DMS79 treated with DMSO at 0.1 percent for 48 hours (cell line): ENCODE measurements around the gene SYCN.

Experiments used
- DNase-seq: peaks from one replicate; lab custom pipeline; 2025; lab: John Stamatoyannopoulos, UW

SYCN gene

DNA sequence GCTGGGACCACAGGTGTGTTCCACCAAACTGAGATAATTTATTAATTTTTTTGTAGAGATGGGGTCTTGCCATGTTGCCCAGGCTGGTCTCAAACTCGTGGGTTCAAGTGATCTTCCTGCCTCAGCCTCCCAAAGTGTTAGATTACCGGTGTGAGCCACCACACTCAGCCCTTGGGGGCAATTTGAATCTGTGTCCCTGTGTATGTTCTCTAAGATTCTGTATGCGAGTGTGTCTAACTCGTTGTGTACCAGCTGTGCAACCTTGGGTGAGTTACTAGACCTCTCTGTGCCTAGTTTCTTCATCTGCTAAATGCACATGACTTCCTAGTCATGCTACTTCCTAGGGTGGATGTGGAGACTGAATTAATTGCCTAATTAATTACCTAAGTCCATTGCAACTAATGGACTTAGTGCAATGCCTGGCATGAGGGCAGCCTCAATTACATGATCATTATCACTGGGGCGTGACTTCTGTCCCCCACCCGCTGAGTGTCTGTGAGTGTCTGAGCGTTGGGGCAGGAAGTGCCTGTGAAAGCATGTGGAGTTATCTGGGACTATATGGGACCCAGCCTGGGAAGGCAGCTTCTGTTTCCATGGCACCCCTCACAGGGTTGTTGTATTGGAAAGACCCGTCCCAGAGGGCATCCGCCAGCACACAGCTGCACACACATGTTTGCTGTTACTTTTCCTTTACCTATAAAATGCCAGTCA, 9.1 kb downstream of the SYCN start:
- peak; percentile 20 for DNase-seq

DNA sequence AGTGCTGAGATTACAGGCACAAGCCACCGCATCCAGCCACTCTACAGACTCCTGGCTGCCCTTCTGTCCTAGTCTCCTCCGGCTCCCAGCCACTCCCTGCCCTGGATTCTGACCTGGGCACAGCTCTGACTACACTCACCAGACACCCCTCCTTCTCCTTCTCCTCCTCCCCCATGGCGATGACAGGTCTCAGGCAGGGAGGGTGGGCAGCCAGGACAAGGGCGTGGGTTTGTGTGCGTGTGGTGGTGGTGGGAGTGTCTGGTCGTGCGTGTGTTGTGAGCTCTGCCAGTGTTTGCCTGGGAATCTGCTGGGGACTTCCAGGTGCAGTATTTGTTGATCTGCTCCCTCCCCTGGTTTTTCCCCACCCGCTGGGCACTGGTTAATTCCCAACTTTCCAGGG, 10.3 kb downstream of the SYCN start:
- no peak for DNase-seq

DNA sequence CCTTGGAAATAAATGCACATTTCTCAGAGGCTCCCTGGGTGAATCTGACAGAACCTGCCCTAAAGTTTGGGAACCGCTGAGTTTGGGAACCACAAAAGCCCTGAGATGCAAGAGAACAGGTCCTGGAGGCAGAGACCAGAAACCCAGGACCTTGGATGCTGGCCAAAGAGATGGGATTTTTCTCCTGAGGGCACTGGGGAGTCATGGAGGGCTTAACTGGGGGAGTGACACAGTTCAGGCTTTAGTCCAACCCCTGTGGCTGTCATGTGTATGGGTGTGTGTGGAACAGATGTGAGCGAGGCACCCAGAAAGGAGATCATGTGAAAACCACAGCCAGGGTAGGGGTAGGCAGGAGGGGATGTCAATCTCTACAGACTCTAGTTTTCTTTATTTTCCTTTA, 11.2 kb downstream of the SYCN start:
- DNase-seq, result no peak

DNA sequence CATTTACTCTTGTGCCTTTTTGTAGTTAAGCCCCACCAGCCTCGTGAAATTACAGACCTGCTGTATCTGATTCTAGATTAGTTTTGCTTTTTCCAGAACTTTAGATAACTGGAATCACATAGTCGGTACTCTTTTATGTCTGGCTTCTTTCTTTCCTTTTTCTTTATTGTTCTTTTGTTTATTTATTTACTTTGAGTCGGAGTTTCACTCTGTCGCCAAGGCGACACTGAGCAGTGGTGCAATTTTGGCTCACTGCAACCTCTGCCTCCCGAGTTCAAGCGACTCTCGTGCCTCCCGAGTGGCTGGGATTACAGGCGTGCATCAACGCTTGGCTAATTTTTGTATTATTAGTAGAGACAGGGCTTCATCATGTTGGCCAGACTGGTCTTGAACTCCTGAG, 13.3 kb downstream of the SYCN start:
- DNase-seq, result peak; percentile 19

DNA sequence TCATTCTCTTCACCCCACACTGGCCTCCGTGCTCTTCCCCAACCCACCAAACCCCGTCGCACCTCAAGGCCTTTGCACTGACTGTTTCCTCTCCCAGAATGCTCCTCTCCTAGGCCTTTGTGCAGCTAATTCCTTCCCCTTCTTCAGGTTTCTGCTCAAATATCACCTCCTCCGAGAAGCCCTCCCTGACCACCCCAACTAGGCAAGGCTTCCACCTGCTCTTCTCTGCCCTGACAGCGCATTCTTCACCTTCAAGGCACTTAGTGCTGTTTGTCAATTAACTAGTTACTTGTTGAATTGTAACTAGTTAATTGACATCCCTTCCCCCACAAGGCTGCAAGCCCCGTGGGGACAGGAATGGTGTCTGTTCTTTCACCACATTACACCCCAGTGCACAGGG, 15.1 kb downstream of the SYCN start:
- DNase-seq, result no peak

DNA sequence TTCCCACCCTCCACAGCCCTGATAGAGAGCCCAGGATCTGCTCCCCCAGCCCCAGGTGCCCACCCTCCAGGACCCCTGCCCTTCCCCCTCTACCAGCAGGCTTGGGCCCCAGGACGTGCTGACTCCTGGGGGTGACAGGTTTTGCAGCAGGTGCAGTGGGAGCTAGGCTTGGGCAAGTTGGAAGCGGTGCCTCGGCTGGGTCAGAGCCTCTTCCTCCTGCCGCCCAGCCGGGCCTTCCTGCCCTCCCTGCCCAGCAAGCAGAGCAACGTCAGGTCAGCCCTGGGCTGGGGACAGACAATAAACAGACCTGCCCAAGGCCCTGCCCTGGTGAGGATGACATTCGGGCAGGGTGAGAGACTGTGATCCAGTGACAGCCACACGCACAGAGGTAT, 16.5 kb downstream of the SYCN start:
- DNase-seq, result no peak

DNA sequence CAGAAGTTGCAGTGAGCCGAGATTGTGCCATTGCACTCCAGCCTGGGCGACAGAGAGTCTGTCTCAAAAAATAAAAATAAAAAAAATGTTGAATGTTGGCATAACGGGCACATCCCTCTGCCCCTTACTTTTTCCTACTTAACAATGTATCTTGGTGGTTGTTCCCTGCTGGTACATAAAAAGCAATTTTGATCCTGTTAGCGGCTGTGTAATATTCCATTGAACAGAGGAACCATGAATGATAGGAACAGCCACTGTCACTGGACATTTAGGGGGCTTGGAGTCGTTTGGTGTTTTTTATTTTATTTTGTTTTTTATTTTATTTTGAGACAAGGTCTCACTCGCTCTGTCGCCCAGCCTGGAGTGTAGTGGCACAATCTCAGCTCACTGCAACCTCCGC, 17.7 kb downstream of the SYCN start:
- DNase-seq, result no peak

DNA sequence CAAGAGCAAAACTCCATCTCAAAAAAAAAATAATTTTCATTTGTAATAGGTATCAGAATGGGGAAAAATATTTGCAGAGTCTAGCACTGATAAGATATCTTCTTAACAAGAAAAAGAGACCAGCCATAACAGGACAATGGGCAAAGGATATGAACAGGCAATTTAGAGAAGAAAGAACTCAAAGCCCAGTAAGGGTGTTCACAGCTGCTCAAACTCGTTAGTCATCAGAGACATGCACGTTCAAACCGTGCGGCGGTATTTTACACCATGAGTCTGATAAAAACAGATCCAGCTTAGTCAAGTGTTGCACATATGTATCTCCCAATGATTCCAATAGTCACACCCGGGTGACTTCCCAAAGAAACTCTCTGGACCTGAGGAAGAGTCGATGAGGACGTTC, 21.0 kb downstream of the SYCN start:
- no peak for DNase-seq

DNA sequence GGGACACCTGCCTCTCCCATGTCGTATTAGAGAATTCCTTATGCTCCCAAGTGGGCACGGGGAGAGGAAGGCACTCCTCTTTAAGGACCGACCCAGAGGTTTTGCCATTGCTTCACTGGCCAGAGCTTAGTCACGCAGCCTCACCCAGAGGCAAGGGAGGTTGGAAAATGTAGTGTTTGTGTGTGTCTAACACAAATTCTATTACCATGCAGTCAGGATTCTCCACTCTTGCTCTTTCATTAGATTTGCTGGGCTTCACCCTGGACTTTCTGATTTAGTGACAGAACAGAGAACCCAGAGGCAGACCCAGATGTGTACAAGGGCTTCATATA, 21.9 kb downstream of the SYCN start:
- DNase-seq, result no peak

DNA sequence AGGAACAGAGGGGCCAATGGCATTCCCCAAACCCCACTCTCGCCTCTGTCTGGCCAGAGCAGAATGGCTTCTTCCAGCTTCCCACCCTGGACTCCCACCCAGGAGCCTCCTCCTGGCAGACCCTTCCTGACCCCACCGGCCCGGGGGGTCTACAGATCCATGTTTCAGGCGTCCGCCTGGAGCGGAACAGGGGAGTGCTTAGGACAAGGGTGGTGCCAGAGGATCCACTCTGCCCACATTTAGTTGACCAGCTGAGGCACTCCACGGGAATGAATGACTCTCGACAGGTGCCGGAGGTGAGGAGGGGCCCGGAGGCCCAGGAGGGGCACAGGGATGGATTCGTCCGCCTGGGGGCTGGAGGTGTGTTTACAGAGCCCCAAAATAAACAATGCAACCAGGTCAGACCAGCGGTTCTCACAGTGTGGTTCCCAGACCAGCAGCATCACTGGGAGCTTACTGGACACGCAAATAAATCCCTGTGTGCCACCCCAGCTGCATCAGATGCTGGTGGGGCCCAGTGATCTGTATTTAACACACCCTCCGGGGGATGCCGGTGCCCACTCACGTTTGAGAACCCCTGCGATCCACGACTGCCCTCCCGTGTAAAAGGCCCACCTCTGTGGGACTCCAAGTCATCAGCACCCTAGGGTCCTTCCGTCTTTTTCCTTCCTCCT, 22.4 kb downstream of the SYCN start:
- no peak for DNase-seq

DNA sequence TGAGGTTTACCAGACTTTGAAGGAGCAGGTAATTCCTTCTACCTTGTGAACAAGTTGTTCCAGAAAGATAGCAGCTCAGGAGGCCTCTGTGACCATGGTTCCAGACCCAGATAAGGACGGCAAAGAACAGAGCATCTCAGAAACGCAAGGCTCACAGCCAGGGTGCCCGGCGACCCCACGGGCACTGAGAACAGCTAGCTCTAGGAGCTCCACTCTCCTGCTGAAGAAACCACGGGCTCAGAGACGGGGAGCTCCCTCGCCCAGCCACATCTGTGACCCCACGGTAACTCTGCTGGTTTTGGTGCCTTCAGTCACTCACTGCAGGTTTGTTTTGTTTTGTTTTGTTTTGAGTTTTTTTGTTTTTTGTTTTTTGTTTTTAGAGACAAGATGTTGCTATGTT, 23.3 kb downstream of the SYCN start:
- DNase-seq, result no peak

DNA sequence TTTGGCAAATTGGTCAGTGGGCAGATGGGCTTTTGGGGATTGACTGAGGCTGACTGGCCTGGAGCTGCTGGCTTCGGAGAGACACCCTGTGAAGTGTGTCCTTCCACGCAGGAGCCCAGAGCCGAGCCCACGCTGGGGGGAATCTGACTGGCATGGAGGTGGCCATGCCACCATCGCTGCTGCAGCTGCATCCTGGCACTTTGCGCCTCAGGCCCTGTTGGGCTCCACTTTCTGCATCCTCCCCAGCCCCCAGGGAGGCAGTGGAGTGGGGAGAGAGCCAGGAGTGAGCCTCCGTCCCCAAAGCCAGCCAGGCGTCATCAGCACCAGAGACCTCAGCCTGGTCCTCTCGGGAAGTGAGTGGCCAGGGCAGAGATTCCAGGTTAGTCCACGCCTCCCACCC, 24.3 kb downstream of the SYCN start:
- DNase-seq, result no peak

DNA sequence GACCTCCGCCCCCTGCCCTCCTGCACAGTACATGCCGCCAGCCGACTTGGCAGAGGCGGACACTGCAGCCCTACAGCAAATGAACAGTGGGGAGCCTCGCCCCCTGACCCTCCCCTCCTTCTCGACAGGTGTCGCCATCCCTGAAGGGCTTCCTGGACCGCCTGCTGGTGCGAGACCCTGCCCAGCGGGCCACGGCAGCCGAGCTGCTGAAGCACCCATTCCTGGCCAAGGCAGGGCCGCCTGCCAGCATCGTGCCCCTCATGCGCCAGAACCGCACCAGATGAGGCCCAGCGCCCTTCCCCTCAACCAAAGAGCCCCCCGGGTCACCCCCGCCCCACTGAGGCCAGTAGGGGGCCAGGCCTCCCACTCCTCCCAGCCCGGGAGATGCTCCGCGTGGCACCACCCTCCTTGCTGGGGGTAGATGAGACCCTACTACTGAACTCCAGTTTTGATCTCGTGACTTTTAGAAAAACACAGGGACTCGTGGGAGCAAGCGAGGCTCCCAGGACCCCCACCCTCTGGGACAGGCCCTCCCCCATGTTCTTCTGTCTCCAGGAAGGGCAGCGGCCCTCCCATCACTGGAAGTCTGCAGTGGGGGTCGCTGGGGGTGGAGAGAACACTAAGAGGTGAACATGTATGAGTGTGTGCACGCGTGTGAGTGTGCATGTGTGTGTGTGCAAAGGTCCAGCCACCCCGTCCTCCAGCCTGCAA, 25.6 kb downstream of the SYCN start:
- DNase-seq, result no peak

DNA sequence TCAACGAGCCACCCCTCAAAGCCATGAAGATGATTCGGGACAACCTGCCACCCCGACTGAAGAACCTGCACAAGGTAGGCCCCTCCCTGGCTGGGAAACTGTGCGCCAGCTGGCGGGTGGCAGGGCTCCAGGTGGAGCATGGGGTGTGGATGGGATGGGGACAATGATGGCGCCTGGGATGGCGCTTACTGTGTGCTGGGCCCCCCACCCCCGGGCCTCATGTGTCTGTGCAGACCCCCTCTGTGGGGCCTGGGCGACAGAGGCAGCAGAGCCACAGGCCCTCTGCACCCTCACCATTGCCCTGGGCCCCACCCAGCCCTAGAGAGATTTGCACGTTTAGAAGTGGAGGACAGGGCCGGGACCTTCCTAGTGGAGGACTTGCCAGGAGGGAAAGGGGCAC, 26.3 kb downstream of the SYCN start:
- no peak for DNase-seq

DNA sequence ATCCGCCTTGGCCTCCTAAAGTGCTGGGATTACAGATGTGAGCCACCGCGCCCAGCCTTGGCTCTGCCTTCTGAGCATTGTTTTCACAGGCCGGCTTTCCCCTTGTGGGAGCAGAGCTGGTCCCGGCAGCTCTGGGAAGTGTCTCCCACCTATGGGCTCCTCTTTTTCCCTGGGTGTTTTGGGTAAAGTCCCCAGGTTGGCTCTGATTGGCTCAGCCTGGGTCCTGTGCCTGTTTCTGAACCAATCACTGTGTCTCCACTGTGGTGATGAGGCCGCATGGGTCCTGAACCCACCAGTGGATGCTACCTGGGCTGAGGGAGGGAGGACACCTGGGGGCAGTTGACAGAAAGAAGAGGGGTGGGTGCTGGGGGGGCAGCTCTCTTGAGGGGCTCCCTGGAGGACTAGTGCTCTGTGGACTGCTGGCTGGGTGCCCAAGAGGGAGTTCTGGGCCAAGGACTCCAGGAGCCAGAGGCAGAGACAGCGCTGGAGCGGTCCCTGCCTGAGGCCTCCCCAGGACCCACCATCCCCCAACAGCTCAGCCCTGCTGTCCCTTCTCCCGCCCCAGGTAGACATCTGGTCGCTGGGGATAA, 26.9 kb downstream of the SYCN start:
- no peak for DNase-seq

DNA sequence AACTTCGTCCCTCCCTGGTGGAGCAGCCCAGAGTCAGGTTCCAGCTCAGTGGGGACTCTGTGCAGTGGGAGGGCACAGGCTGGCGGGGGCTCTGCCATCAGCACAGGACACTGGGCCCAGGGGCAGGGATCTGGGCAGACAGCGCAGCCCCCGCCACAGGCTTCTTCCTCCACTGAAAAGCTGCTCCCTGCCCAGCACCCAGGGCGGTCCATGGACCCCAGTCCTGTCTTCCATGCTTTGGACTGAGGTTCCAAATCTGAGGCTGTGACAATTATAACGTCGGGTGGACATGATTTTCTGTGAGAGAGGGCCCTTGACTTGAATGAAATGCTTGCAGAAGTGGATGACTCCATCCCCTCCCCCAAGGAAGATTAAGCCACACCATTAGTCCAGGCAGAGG, 28.5 kb downstream of the SYCN start:
- DNase-seq, result no peak

DNA sequence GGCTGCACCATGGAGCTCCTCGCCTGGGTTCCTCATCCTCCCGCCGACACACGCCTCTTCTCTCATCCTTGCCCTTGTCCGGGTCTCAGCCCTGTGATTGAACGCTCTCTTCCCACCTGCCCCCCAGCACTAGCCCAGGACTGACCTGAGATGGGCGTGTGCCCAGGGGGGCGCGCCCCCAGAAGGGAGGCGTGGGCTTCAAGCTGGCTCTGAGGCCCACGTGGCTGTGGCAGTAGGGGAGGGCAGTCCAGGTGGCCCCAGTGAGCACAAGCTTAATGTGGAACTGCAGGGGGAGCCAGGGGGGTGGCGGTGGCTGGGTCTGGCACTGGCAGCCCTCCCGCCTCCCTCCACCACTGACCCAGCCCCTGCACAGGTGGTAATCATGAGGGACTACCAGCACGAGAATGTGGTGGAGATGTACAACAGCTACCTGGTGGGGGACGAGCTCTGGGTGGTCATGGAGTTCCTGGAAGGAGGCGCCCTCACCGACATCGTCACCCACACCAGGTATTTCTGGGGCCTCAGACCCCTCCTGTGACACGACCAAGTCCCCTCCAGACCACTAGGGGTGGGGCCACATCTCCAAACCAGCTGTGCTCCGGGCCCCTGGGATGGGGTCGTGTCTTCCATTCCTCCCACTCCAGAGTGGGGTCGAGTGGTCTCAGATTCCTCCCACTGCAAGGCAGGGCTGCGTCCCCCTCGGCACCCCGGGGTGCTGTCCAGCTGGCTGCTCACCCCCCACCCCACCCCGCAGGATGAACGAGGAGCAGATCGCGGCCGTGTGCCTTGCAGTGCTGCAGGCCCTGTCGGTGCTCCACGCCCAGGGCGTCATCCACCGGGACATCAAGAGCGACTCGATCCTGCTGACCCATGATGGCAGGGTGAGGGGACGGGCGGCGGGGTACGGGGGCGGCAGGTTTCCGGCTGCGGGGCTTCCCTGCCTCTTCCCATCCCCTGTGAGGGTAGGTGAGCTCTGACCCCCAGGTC, 29.2 kb downstream of the SYCN start:
- no peak for DNase-seq

DNA sequence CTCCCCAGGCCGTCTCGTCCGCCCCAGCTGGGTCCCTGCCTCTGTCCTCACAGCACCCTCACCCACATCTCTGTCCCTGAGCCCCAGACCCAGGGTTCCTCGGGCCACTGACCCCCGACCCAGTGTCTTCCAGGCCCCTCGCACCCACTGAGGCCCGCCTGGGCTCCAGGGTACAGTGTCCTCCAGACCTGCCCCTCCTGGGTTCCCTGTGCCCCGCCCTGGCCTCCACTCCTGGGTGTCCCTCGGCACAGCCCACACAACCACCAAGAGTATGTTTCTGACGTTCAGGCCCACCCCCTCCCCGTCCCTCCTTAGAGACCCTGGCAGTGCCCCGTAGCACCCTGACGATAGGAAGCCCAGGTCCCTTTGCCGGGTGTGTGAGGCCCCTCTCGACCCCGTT, 29.9 kb downstream of the SYCN start:
- no peak for DNase-seq

DNA sequence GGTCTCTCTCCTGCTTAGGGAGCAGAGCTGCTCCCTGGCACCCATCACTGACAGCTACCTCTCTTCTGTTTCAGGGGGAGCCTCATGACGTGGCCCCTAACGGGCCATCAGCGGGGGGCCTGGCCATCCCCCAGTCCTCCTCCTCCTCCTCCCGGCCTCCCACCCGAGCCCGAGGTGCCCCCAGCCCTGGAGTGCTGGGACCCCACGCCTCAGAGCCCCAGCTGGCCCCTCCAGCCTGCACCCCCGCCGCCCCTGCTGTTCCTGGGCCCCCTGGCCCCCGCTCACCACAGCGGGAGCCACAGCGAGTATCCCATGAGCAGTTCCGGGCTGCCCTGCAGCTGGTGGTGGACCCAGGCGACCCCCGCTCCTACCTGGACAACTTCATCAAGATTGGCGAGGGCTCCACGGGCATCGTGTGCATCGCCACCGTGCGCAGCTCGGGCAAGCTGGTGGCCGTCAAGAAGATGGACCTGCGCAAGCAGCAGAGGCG, 30.5 kb downstream of the SYCN start:
- DNase-seq, result no peak

DNA sequence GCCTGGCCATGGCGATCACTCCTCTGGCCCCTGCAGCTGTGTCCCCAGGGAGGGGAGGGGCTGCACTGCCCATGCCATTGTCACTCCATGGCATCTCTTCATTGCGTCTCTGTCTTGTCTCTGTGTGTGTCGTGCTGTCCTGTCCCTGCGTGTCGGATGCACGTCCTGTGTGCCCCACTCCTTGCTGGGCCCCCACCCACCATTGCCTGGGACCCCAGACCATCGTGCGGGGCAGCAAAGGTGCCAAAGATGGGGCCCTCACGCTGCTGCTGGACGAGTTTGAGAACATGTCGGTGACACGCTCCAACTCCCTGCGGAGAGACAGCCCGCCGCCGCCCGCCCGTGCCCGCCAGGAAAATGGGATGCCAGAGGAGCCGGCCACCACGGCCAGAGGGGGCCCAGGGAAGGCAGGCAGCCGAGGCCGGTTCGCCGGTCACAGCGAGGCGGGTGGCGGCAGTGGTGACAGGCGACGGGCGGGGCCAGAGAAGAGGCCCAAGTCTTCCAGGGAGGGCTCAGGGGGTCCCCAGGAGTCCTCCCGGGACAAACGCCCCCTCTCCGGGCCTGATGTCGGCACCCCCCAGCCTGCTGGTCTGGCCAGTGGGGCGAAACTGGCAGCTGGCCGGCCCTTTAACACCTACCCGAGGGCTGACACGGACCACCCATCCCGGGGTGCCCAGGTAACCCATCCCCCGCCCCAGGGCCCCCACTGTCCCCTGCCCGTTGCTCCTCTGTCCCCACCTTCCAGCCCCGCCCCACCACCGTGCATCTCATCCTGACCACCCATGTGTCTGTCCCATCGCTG, 31.2 kb downstream of the SYCN start:
- DNase-seq, result no peak
